Measurements from ENCODE around the gene MYO9B. TPM values are rescaled to one million over a fixed set of nuclear protein-coding genes. Genes with fewer than 3 reads are reported as not detected.

The MYO9B gene
- polyA plus RNA-seq, 3 donors, result 5.9 to 366 (median 7.5) TPM

DNA sequence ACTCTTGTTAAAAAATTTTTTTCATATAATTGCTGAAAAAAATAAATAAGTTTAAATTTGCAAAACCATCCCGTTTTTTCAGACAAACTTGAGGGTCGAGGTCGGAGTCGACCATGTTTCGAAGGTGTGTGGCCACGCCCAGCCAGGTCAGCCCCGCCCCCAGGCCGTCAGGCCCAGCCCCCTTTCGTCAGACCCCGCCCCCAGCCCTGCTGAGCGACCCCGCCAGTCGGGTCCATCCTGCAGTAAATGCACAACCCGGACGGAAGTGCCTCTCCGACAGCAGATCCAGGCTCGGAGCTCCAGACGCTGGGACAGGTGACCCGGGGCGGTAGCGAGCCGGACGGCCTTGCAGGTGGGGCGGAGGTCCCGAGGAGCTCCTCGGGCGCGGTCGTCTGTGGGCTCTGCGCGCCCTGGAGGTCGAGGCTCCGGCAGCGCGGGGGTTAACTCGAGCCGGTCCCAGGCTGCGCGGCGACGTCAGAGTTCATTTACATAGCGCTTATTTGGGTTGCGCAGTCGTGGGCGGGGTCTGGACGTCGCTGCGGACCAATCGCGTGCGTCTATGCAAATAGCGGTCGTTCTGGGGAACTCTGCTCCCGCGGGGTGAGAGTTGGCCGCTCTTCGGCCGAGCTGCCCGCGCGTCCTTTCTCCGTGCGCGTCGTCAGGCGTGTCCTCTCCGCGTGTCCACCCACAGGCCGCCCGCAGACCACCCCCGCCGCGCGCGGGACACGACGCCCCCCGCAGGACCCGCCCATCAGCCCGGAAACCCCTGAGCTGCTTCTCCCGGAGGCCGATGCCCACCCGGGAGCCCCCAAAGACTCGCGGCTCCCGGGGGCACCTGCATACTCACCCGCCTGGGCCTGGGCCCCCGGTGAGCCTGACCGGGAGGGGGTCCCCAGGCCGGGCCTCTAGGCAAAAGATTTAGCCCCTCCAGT, 150.7 kb downstream of the MYO9B start, which contains the start of gene OCEL1:
Gene OCEL1 (plus strand): TSS at position 225 of the 932 bp plus-strand sequence. CDS start 22 bp downstream, at position 247.
- Histone ChIP-seq H3K79me2 (ENCODE audit: insufficient read depth, low read length) (peaks cover 6% of the 10 kb centered on the region), H2AFZ (ENCODE audit: insufficient read depth, low read depth, low read length, poor library complexity, severe bottlenecking) (peak within 1 kb of the TSS; percentile 84), H3K27ac (ENCODE audit: low read depth in 1 of 2, low read length in 2 of 2) (peak within 1 kb of the TSS; percentile 79 to 90), H3K4me2 (replicated peaks; ENCODE audit: extremely low read depth, low read length, poor library complexity, severe bottlenecking) (peak within 1 kb of the TSS; percentile 87), H3K4me1 (ENCODE audit: control insufficient read depth in 1 of 2, insufficient read depth in 2 of 2, low read length in 2 of 2) (peaks cover 24 to 38% of the 10 kb centered on the region in 2 donors), H4K20me1 (ENCODE audit: insufficient read depth, low read length) (peaks cover 21% of the 10 kb centered on the region), H3K9me3 (replicated peaks in 1 of 2; ENCODE audit: control insufficient read depth in 1 of 2, insufficient read depth in 1 of 2, low read length in 2 of 2) (no peaks in the 10 kb centered on the region), H3K9ac (ENCODE audit: insufficient read depth, low read length, poor library complexity, severe bottlenecking) (peak within 1 kb of the TSS; percentile 71), H3K4me3 (replicated peaks in 1 of 3; ENCODE audit: low read depth in 2 of 3, low read length in 3 of 3) (peak within 1 kb of the TSS; percentile 52 to 88 (median 74)), H3K27me3 (ENCODE audit: control insufficient read depth in 2 of 2, insufficient read depth in 2 of 2, low read length in 2 of 2) (no peaks in the 10 kb centered on the region), H3K36me3 (replicated peaks in 1 of 2; ENCODE audit: control insufficient read depth in 1 of 2, insufficient read depth in 2 of 2, low read length in 2 of 2) (peaks cover 8 to 30% of the 10 kb centered on the region in 2 donors)
- Mint-ChIP-seq H3K36me3 (peaks cover 14 to 38% of the 10 kb centered on the region in 2 donors), H3K4me1 (peaks cover 22% of the 10 kb centered on the region), H3K9me3 (peaks cover 0 to 2% (median 0%) of the 10 kb centered on the region in 7 donors), H3K4me3 (peak within 1 kb of the TSS; percentile 92 to 97), H3K27ac (peak within 1 kb of the TSS; percentile 94 to 99 (median 97)), H3K27me3 (ENCODE audit: low read depth in 3 of 3) (peaks cover 0 to 3% (median 0%) of the 10 kb centered on the region in 3 donors)
- under 1% methylated on average over 90 of the region's 90 CpGs for WGBS (ENCODE audit: insufficient coverage)
- peak; percentile 98 for DNase-seq
- TF ChIP-seq, protein P1, sequence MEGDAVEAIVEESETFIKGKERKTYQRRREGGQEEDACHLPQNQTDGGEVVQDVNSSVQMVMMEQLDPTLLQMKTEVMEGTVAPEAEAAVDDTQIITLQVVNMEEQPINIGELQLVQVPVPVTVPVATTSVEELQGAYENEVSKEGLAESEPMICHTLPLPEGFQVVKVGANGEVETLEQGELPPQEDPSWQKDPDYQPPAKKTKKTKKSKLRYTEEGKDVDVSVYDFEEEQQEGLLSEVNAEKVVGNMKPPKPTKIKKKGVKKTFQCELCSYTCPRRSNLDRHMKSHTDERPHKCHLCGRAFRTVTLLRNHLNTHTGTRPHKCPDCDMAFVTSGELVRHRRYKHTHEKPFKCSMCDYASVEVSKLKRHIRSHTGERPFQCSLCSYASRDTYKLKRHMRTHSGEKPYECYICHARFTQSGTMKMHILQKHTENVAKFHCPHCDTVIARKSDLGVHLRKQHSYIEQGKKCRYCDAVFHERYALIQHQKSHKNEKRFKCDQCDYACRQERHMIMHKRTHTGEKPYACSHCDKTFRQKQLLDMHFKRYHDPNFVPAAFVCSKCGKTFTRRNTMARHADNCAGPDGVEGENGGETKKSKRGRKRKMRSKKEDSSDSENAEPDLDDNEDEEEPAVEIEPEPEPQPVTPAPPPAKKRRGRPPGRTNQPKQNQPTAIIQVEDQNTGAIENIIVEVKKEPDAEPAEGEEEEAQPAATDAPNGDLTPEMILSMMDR (IDR thresholded peaks at IDR 0.05), result no peak
- intact Hi-C loops (cut with micrococcal nuclease), result loop anchor here in 1 of 2 donors (1.0 to 5.0 kb wide), 2 partner anchors 11 to 149 kb away; partner anchors contain the start of genes HAUS8, MYO9B and USE1

DNA sequence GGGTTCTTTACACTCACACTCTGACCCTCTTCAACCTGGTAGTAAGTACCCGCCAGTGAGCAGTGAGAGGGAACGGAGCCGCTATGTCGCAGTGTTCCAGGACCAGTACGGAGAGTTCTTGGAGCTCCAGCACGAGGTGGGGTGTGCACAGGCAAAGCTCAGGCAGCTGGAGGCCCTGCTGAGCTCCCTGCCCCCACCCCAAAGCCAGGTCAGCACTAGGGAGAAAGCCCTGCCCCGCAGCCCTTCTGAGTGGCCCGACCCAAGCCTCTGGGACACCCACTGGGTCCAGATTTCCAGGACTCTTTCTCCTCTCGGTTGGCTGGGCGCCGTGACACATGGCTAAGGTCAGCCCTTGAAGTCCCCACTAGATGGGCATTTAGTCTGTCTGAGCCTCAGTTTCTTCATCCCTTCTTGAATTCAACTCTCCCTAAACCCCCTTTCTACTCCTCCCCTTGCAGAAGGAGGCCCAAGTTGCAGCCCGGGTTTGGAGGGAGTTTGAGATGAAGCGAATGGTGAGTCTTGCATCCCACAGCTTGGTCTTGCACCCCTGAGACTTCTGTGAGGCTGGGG, 152.3 kb downstream of the MYO9B start:
- no peak overlapping the region for H3K9ac ChIP-seq (ENCODE audit: insufficient read depth, low read length, poor library complexity, severe bottlenecking)
- H3K4me2 ChIP-seq (replicated peaks; ENCODE audit: extremely low read depth, low read length, poor library complexity, severe bottlenecking), result no peak overlapping the region
- no peak overlapping the region for H3K4me3 Mint-ChIP-seq
- H2AFZ ChIP-seq (ENCODE audit: insufficient read depth, low read depth, low read length, poor library complexity, severe bottlenecking), result no peak overlapping the region
- intact Hi-C loops (cut with micrococcal nuclease), result loop anchor here in 1 of 2 donors (5.0 kb wide), 1 partner anchor 151 kb away; the partner anchor contains the start of genes HAUS8 and MYO9B
- TF ChIP-seq, protein P1 (IDR thresholded peaks at IDR 0.05), result no peak
- no peaks in the 10 kb centered on the region for H3K27me3 ChIP-seq (ENCODE audit: control insufficient read depth in 2 of 2, insufficient read depth in 2 of 2, low read length in 2 of 2)
- peaks cover 6% of the 10 kb centered on the region for H3K79me2 ChIP-seq (ENCODE audit: insufficient read depth, low read length)
- H3K9me3 ChIP-seq (replicated peaks in 1 of 2; ENCODE audit: control insufficient read depth in 1 of 2, insufficient read depth in 1 of 2, low read length in 2 of 2), result no peaks in the 10 kb centered on the region
- peaks cover 21 to 49% of the 10 kb centered on the region in 2 donors for H3K36me3 Mint-ChIP-seq
- WGBS (ENCODE audit: insufficient coverage), result 94% methylated on average over 10 of the region's 13 CpGs
- peaks cover 0 to 2% (median 0%) of the 10 kb centered on the region in 7 donors for H3K9me3 Mint-ChIP-seq
- H3K27ac Mint-ChIP-seq, result no peak overlapping the region
- H3K27ac ChIP-seq (ENCODE audit: low read depth in 1 of 2, low read length in 2 of 2), result no peak overlapping the region
- H3K4me3 ChIP-seq (replicated peaks in 1 of 3; ENCODE audit: low read depth in 2 of 3, low read length in 3 of 3), result no peak overlapping the region
- H3K4me1 Mint-ChIP-seq, result peaks cover 22% of the 10 kb centered on the region
- H3K27me3 Mint-ChIP-seq (ENCODE audit: low read depth in 3 of 3), result peaks cover 0 to 3% (median 0%) of the 10 kb centered on the region in 3 donors
- peaks cover 8 to 41% of the 10 kb centered on the region in 2 donors for H3K36me3 ChIP-seq (replicated peaks in 1 of 2; ENCODE audit: control insufficient read depth in 1 of 2, insufficient read depth in 2 of 2, low read length in 2 of 2)
- peaks cover 26% of the 10 kb centered on the region for H4K20me1 ChIP-seq (ENCODE audit: insufficient read depth, low read length)
- DNase-seq, result no peak
- peaks cover 24 to 38% of the 10 kb centered on the region in 2 donors for H3K4me1 ChIP-seq (ENCODE audit: control insufficient read depth in 1 of 2, insufficient read depth in 2 of 2, low read length in 2 of 2)

Measured in CD14-positive monocyte (primary cell).